Ishikawa (cell line): ENCODE results near the gene AGPAT1.

ENCODE experiments used
- CREB1 ChIP-seq: IDR thresholded peaks from 2 replicates; pipeline ENCODE4 v1.6.1; 2012; ENCODE audit warnings: low read depth
- EP300 ChIP-seq: IDR thresholded peaks from 2 replicates; pipeline ENCODE4 v1.6.1; 2012; ENCODE audit warnings: borderline replicate concordance
- NFIC ChIP-seq: IDR thresholded peaks from 2 replicates; pipeline ENCODE4 v1.6.1; 2012
- RAD21 ChIP-seq: IDR thresholded peaks from 2 replicates; pipeline ENCODE4 v1.6.1; 2012; ENCODE audit warnings: low read depth
- TCF12 ChIP-seq: IDR thresholded peaks from 2 replicates; pipeline ENCODE4 v1.6.1; 2012; ENCODE audit warnings: low read depth
- TF ChIP-seq, protein P1 (sequence below): IDR thresholded peaks from 2 replicates; pipeline ENCODE4 v1.6.1; 2012
- TF ChIP-seq, protein P2 (sequence below): IDR thresholded peaks from 2 replicates; pipeline ENCODE4 v1.6.1; 2012
- TF ChIP-seq, protein P3 (sequence below): IDR thresholded peaks from 2 replicates; pipeline ENCODE4 v1.6.1; 2012; ENCODE audit warnings: low read depth, mild to moderate bottlenecking

DNA sequence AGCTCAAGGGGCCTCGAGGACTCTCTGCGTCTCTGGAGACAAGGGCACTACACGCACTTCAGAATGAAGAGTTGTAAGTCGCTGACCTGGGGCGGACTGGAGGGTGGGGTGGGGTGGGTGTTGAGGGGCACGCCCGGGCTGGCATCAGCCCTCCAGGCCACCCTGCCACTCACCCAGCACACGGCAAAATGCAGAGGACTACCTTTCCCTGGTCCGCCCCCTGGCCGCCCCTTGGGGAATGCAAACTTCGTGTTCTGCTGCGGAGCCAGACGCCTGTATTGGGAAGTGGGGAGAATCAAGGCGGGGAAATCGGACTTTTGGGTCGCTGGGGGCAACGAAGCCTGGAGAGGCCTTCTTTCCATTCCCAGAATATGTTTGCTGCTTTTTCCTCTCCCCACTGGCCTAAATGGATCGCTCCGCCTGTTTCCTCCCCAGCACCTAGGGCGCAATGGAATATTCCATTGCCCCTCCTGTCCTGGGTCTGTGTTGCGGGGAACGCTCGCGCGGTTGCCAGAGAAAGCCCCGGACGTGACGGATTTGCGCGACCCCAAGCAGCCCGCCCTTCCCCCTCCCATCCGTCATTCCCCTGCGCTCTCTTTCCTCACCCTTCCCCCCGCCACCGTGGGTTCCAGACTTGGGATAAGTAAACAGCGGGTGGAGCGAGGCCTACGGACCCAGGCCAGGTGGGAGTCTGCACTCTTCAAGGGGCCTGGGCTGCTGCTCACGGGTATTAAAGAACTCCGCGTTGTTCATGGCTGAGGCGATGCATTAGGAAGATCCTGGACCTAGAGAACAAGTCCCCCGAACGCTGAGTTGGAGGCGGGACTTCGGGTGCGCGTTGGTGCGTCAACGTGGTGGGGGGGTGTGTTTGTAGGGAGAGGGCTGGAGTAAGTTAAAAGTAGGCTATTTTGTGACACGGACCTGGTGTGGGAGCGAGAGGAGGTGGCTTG, 22.0 kb downstream of the AGPAT1 start, which contains the start of gene PPT2:
- TF ChIP-seq, protein P1, sequence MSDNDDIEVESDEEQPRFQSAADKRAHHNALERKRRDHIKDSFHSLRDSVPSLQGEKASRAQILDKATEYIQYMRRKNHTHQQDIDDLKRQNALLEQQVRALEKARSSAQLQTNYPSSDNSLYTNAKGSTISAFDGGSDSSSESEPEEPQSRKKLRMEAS, result peak; percentile 75
- TF ChIP-seq RAD21, result no peak
- TF ChIP-seq CREB1, result peak; percentile 86
- TF ChIP-seq, protein P2, sequence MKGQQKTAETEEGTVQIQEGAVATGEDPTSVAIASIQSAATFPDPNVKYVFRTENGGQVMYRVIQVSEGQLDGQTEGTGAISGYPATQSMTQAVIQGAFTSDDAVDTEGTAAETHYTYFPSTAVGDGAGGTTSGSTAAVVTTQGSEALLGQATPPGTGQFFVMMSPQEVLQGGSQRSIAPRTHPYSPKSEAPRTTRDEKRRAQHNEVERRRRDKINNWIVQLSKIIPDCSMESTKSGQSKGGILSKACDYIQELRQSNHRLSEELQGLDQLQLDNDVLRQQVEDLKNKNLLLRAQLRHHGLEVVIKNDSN, result no peak
- TF ChIP-seq TCF12, result peak; percentile 45; the same call in 1 of the 2 replicates
- TF ChIP-seq, protein P3, sequence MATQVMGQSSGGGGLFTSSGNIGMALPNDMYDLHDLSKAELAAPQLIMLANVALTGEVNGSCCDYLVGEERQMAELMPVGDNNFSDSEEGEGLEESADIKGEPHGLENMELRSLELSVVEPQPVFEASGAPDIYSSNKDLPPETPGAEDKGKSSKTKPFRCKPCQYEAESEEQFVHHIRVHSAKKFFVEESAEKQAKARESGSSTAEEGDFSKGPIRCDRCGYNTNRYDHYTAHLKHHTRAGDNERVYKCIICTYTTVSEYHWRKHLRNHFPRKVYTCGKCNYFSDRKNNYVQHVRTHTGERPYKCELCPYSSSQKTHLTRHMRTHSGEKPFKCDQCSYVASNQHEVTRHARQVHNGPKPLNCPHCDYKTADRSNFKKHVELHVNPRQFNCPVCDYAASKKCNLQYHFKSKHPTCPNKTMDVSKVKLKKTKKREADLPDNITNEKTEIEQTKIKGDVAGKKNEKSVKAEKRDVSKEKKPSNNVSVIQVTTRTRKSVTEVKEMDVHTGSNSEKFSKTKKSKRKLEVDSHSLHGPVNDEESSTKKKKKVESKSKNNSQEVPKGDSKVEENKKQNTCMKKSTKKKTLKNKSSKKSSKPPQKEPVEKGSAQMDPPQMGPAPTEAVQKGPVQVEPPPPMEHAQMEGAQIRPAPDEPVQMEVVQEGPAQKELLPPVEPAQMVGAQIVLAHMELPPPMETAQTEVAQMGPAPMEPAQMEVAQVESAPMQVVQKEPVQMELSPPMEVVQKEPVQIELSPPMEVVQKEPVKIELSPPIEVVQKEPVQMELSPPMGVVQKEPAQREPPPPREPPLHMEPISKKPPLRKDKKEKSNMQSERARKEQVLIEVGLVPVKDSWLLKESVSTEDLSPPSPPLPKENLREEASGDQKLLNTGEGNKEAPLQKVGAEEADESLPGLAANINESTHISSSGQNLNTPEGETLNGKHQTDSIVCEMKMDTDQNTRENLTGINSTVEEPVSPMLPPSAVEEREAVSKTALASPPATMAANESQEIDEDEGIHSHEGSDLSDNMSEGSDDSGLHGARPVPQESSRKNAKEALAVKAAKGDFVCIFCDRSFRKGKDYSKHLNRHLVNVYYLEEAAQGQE, result no peak
- peak; percentile 59; the same call in 1 of the 2 replicates for TF ChIP-seq EP300
- no peak for TF ChIP-seq NFIC
